Ectodermal cell (in vitro differentiated cells): ENCODE measurements around the gene CLCN1.

Experiments used
- H3K27ac ChIP-seq: 2 replicates; pipeline ENCODE4 v1.7.0; 2013; ENCODE audit warnings: mild to moderate bottlenecking, low read depth, low read length; ENCODE audit not compliant: insufficient read depth, poor library complexity, severe bottlenecking
- H3K27me3 ChIP-seq: 2 replicates; pipeline ENCODE4 v1.7.0; 2013; ENCODE audit warnings: mild to moderate bottlenecking, low read length; ENCODE audit not compliant: insufficient read depth, control insufficient read depth, poor library complexity, severe bottlenecking
- H3K36me3 ChIP-seq: one replicate; pipeline ENCODE4 v1.7.0; 2013; ENCODE audit warnings: low read length; ENCODE audit not compliant: control insufficient read depth, insufficient read depth
- H3K4me1 ChIP-seq: one replicate; pipeline ENCODE4 v1.7.0; 2013; ENCODE audit warnings: low read length; ENCODE audit not compliant: control insufficient read depth, insufficient read depth
- H3K4me3 ChIP-seq: 2 replicates; pipeline ENCODE4 v1.7.0; 2013; ENCODE audit warnings: low read depth, low read length, control low read depth; ENCODE audit not compliant: insufficient read depth
- H3K9me3 ChIP-seq: 2 replicates; pipeline ENCODE4 v1.7.0; 2013; ENCODE audit warnings: mild to moderate bottlenecking, low read length, moderate library complexity; ENCODE audit not compliant: control insufficient read depth
- WGBS, 2 experiments: methylation state at CpG; one replicate each; pipeline ENCODE4 v1.1.7; 2013; ENCODE audit warnings: missing lambda C conversion rate in 2 of 2; 5-methylcytosine and 5-hydroxymethylcytosine counted together

Gene CLCN1

DNA sequence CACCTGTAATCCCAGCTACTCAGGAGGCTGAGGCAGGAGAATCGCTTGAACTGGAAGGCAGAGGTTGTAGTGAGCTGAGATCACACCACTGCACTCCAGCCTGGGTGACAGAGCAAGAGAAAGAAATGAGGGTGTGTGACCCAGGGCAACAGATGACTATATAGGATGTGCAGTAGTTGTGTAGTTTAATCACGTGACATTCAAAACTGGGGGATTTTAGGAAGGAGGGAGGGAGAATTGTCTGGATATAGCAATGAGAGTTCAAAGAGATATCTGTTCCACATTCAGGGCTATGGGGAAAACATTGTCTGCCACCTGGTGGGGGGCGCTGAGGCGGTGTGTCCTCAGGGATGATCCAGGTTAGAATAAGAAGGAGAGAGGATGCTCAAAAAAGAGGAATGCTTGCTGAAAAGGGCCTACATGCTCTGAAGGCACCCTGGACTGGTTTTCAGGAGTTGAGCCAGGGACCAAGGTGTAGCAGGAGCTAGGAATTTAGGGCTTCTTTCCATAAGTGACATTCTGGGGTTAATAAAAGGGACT, 57.4 kb downstream of the CLCN1 start:
- Histone ChIP-seq H3K27me3 (no peaks in the 10 kb centered on the region), H3K4me1 (peaks cover 10% of the 10 kb centered on the region), H3K36me3 (no peaks in the 10 kb centered on the region), H3K4me3 (no peak overlapping the region), H3K9me3 (no peaks in the 10 kb centered on the region), H3K27ac (no peak overlapping the region)
- 73 to 77% methylated on average over 4 of the region's 4 CpGs for WGBS, 2 experiments

DNA sequence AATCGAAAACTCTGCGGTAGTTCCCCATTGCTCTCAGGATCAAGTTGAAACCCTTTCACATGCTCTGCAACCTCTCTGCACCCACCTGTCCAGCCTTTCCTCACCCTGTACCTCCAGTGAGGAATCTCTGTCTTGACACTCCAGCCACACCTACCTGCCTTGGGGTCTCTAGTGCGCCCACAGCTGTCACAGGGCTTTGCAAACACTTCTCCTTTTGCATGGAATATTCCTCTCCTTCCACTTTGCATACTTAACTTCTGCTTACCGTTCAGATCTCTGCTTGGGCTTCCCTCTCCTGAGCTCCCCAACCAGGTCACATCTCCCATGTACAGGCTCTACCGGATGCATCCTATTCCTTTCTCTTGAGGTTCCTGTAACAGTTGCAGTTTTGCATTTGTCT, 58.6 kb downstream of the CLCN1 start:
- Histone ChIP-seq H3K4me3 (no peak overlapping the region), H3K9me3 (no peaks in the 10 kb centered on the region), H3K36me3 (no peaks in the 10 kb centered on the region), H3K27ac (no peak overlapping the region), H3K4me1 (peaks cover 17% of the 10 kb centered on the region), H3K27me3 (no peaks in the 10 kb centered on the region)
- 81 to 90% methylated on average over 5 of the region's 5 CpGs for WGBS, 2 experiments

GRCh38 chr7:143375298-143376034, 59.6 kb downstream of the CLCN1 start:
- 90 to 93% methylated on average over 7 of the region's 7 CpGs for WGBS, 2 experiments
- Histone ChIP-seq H3K9me3 (no peaks in the 10 kb centered on the region), H3K27ac (no peak overlapping the region), H3K36me3 (no peaks in the 10 kb centered on the region), H3K4me1 (peaks cover 11% of the 10 kb centered on the region), H3K4me3 (no peak overlapping the region), H3K27me3 (no peaks in the 10 kb centered on the region)

- Histone ChIP-seq H3K9me3 (no peaks in the 10 kb centered on the region), H3K4me1 (peaks cover 10% of the 10 kb centered on the region), H3K27me3 (no peaks in the 10 kb centered on the region), H3K36me3 (no peaks in the 10 kb centered on the region), H3K4me3 (no peak overlapping the region), H3K27ac (no peak overlapping the region)
- 79 to 80% methylated on average over 5 of the region's 5 CpGs for WGBS, 2 experiments
These were observed 60.5 kb downstream of the CLCN1 start for GRCh38 chr7:143376396-143376795.

DNA sequence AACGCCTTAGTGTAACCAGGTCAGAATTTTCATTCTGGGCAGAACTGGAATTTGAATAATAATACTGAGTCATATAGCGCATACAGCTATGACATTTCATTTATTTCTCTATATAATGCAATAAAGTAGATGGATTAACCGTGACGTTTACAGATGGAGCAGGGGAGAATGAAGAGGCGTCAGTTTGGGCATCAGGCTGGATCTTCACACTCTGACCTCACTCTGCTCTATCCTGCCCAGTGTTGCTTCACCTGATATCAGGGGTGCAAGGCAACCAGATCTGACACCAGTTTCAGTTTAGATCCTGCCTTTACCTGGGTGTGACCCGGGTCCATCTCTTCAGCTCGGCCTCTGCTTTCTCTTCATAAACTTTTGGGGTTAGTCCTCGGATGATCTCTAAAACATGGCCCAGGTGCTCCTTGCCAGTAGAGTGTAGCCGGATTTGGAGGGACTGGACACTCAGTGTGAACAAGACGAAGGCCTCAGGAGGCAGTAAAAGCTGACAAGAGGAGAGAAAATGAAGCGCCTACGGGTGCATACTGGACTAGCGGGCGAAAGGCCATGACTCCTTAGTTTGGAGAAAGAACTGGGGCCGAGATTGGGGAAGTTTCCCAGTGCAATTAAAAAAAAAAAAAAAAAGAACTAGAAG, 63.8 kb downstream of the CLCN1 start:
- no peak overlapping the region for H3K27ac ChIP-seq
- peak overlapping the region; percentile 70 for H3K4me3 ChIP-seq
- 46% methylated on average over 14 of the region's 15 CpGs for whole genome bisulfite sequencing, 2 experiments

GRCh38 chr7:143380260-143380645, 64.3 kb downstream of the CLCN1 start:
- Histone ChIP-seq H3K4me1 (peaks cover 25% of the 10 kb centered on the region), H3K27me3 (no peaks in the 10 kb centered on the region), H3K27ac (peak overlapping the region; percentile 93), H3K36me3 (no peaks in the 10 kb centered on the region), H3K4me3 (peak overlapping the region; percentile 70), H3K9me3 (no peaks in the 10 kb centered on the region)
- 0 to 1% methylated on average over 35 of the region's 35 CpGs for WGBS, 2 experiments

More for the DNA sequence above, 63.8 kb downstream of the CLCN1 start:
- no peaks in the 10 kb centered on the region for H3K27me3 ChIP-seq
- no peaks in the 10 kb centered on the region for H3K9me3 ChIP-seq
- H3K36me3 ChIP-seq: no peaks in the 10 kb centered on the region
- peaks cover 25% of the 10 kb centered on the region for H3K4me1 ChIP-seq

GRCh38 chr7:143380646-143381426, 64.9 kb downstream of the CLCN1 start, which contains the start of gene ZYX:
Gene ZYX (plus strand): TSS chr7:143381345. CDS start chr7:143381572, 227 bp downstream.
- H3K36me3 ChIP-seq: no peaks in the 10 kb centered on the region

GRCh38 chr7:143381427-143382125, 65.7 kb downstream of the CLCN1 start:
- Histone ChIP-seq H3K4me1 (peaks cover 25% of the 10 kb centered on the region), H3K9me3 (no peaks in the 10 kb centered on the region)
- WGBS, 2 experiments: 0 to 1% methylated on average over 63 of the region's 64 CpGs

More at GRCh38 chr7:143380646-143381426, 64.9 kb downstream of the CLCN1 start, which contains the start of gene ZYX:
- WGBS, 2 experiments: 0 to 1% methylated on average over 72 of the region's 72 CpGs
- Histone ChIP-seq H3K4me3 (peak within 1 kb of the TSS; percentile 70), H3K9me3 (no peaks in the 10 kb centered on the region), H3K27ac (peak within 1 kb of the TSS; percentile 93), H3K4me1 (peaks cover 25% of the 10 kb centered on the region), H3K27me3 (no peaks in the 10 kb centered on the region)

DNA sequence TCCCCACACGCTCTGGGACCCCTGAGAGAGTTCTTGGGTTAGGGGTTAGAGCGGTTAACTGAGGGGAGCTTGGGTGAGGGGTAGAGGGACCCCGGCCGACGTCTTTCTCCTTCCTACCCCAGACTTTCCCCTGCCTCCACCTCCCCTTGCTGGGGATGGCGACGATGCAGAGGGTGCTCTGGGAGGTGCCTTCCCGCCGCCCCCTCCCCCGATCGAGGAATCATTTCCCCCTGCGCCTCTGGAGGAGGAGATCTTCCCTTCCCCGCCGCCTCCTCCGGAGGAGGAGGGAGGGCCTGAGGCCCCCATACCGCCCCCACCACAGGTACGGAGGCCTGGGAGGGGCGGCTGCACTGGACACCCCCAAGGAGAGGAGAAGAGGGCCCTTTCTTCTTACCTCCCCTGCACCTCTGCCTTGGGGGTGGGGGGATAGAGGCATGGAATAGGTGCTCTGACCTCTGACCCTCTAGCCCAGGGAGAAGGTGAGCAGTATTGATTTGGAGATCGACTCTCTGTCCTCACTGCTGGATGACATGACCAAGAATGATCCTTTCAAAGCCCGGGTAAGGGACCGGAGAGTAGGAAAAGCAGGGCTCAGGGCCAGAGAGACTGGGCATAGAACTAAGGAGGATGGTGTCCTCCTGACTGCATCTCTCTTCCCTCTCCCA, 66.3 kb downstream of the CLCN1 start:
- Histone ChIP-seq H3K27ac (no peak overlapping the region), H3K27me3 (no peaks in the 10 kb centered on the region), H3K9me3 (no peaks in the 10 kb centered on the region), H3K4me1 (peaks cover 25% of the 10 kb centered on the region), H3K4me3 (peak overlapping the region; percentile 70), H3K36me3 (no peaks in the 10 kb centered on the region)
- 9 to 10% methylated on average over 17 to 21 of the region's 21 CpGs for WGBS, 2 experiments

More at GRCh38 chr7:143381427-143382125, 65.7 kb downstream of the CLCN1 start:
- H3K27me3 ChIP-seq: no peaks in the 10 kb centered on the region
- H3K4me3 ChIP-seq: peak overlapping the region; percentile 70
- no peaks in the 10 kb centered on the region for H3K36me3 ChIP-seq
- H3K27ac ChIP-seq: no peak overlapping the region
